Measurements from ENCODE around the gene KCNT1.

- TF ChIP-seq, protein P1, sequence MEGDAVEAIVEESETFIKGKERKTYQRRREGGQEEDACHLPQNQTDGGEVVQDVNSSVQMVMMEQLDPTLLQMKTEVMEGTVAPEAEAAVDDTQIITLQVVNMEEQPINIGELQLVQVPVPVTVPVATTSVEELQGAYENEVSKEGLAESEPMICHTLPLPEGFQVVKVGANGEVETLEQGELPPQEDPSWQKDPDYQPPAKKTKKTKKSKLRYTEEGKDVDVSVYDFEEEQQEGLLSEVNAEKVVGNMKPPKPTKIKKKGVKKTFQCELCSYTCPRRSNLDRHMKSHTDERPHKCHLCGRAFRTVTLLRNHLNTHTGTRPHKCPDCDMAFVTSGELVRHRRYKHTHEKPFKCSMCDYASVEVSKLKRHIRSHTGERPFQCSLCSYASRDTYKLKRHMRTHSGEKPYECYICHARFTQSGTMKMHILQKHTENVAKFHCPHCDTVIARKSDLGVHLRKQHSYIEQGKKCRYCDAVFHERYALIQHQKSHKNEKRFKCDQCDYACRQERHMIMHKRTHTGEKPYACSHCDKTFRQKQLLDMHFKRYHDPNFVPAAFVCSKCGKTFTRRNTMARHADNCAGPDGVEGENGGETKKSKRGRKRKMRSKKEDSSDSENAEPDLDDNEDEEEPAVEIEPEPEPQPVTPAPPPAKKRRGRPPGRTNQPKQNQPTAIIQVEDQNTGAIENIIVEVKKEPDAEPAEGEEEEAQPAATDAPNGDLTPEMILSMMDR (IDR thresholded peaks at IDR 0.05), result no peak
- TF ChIP-seq POLR2A (IDR thresholded peaks at IDR 0.05), result no peak
Measured at GRCh38 chr9:135756576-135756975, 54.6 kb downstream of the KCNT1 start.

Data from esophagus squamous epithelium (tissue), 4 donors.